ENCODE measurements around the gene ABCA1.
"Not testable (repeated sequence)": the region's sequence is repeated elsewhere in the genome, so short reads cannot be mapped to it uniquely, and the experiment has no call there.

The ABCA1 gene

GRCh38 chr9:104931256-104931655 is 3.3 kb upstream of the ABCA1 start:
- DNase-seq (ENCODE audit: extremely low spot score), result no peak
- CTCF ChIA-PET, result interaction anchor here (1.0 kb wide), 1 partner anchor 99 kb away, joined by 3 read pairs; no protein-coding TSS in a partner anchor
- POLR2A ChIA-PET, result no interaction called here
- TF ChIP-seq CTCF (IDR thresholded peaks at IDR 0.05; ENCODE audit: control extremely low read depth, extremely low read depth, low read depth, missing control alignments), result no peak

GRCh38 chr9:104927216-104927911 is 591 bp downstream of the ABCA1 start:
- POLR2A ChIA-PET, result no interaction called here
- no peak for TF ChIP-seq CTCF (IDR thresholded peaks at IDR 0.05; ENCODE audit: control extremely low read depth, extremely low read depth, low read depth, missing control alignments)
- CTCF ChIA-PET, result interaction anchor here (0.8 to 1.8 kb wide), 3 partner anchors 13 to 45 kb away, joined by 3 to 5 read pairs (median 3); no protein-coding TSS in a partner anchor
- DNase-seq (ENCODE audit: extremely low spot score), result peak; percentile 24

DNA sequence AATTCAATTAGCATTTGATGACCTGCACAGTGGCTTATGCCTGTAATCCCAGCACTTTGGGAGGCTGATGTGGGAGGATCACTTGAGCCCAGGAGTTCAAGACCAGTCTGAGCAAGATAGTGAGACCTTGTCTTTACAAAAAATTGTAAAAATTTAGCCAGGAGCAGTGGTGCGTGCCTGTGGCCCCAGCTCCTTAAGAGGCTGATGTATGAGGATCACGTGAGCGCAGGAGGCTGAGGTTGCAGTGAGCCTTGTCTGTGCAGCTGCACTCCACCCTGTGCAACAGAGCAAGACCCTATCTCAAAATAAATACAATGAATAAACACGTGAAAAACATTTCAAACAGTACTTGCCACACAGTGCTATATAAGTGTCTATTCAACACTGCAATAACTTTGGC is 4.2 kb downstream of the ABCA1 start:
- ChIA-PET CTCF (interaction anchor here (1.2 kb wide), 1 partner anchor 10 kb away, joined by 3 read pairs; no protein-coding TSS in a partner anchor), POLR2A (no interaction called here)
- no peak for TF ChIP-seq CTCF (IDR thresholded peaks at IDR 0.05; ENCODE audit: control extremely low read depth, extremely low read depth, low read depth, missing control alignments)
- no peak for DNase-seq (ENCODE audit: extremely low spot score)

DNA sequence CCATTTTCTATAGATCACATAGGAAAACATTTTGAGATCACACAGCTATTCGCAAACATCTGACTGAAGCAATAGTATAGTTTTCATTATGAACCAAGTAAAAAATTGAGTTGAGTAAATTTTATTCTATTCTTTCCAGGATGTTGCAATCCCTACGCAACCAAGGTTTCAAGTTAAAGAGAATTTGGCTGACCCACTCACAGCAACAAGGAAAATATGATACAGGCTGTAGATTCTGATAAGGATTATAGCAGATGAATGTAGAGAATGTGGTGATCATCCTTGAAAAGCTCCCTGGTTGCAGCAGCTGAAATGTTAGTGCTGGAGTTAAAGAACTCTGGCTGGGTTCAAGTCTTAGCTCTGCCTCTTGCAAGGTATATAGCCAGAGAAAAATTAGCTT is 4.7 kb downstream of the ABCA1 start:
- CTCF ChIA-PET, result interaction anchor here (0.8 to 1.2 kb wide), 2 partner anchors 11 to 60 kb away, joined by 3 read pairs; no protein-coding TSS in a partner anchor
- no peak for DNase-seq (ENCODE audit: extremely low spot score)
- TF ChIP-seq CTCF (IDR thresholded peaks at IDR 0.05; ENCODE audit: control extremely low read depth, extremely low read depth, low read depth, missing control alignments), result no peak
- POLR2A ChIA-PET, result no interaction called here

DNA sequence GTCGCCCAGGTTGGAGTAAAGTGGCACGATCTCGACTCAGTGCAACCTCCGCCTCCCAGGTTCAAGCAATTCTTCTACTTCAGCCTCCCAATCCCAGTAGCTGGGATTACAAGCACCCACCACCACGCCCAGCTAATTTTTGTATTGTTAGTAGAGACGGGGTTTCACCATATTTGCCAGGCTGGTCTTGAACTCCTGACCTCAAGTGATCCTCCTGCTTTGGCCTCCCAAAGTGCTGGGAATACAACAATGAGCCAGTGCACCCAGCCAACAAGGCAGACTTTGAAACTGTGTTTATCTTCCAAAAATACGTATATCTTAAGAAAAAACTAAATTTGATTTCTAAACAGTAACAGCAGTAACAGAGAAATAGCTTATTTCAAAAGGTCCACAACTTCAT is 5.2 kb downstream of the ABCA1 start:
- POLR2A ChIA-PET; DNase-seq (ENCODE audit: extremely low spot score): not testable (repeated sequence)
- CTCF ChIA-PET, result interaction anchor here (0.8 to 1.2 kb wide), 2 partner anchors 11 to 60 kb away, joined by 3 read pairs; no protein-coding TSS in a partner anchor

- ChIA-PET POLR2A (no interaction called here), CTCF (interaction anchor here (1.1 to 1.6 kb wide), 4 partner anchors 9 to 27 kb away, joined by 3 read pairs; no protein-coding TSS in a partner anchor)
- no peak for DNase-seq (ENCODE audit: extremely low spot score)
- no peak for TF ChIP-seq CTCF (IDR thresholded peaks at IDR 0.05; ENCODE audit: control extremely low read depth, extremely low read depth, low read depth, missing control alignments)
Observed at GRCh38 chr9:104921067-104921741, 6.8 kb downstream of the ABCA1 start.

DNA sequence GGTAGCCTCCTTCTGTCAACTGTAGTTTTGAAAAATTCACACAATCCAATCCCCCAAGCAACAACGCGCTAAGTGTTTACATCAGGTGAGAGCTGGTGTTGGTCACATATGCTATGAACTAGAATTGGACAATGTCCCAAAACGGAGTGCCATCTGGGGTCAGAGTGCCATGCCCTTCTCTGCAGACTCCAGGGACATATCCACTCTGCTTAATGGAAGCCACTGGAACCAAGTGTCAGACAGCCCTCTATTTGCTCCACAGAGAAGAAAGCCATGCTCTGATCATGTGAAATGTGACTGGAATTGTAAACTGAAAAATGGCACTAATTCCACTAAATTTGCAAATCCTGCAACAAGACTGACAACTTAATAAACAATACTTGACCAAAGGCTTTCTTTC is 12.2 kb downstream of the ABCA1 start:
- POLR2A ChIA-PET, result no interaction called here
- CTCF ChIA-PET, result no interaction called here
- no peak for TF ChIP-seq CTCF (IDR thresholded peaks at IDR 0.05; ENCODE audit: control extremely low read depth, extremely low read depth, low read depth, missing control alignments)
- DNase-seq (ENCODE audit: extremely low spot score), result no peak
